Heart right ventricle (tissue), 16 donors: ENCODE measurements around the gene GREB1. TPM values are rescaled to one million over a fixed set of nuclear protein-coding genes. Genes with fewer than 3 reads are reported as not detected.

Experiments used
- ATAC-seq, 8 donors: fragments of 200-7000 bp; cut with Tn5 transposase; one replicate each; pipeline ENCODE4 v1.9.1; 2020; ENCODE audit warnings: mild to moderate bottlenecking in 8 of 8, moderate library complexity in 8 of 8, moderate number of reproducible peaks in 1 of 8
- DNase-seq, 2 donors: peaks; one replicate each; pipeline ENCODE4 v3.0.0-alpha.2; 2020
- H3K27ac ChIP-seq, 10 donors: fragments of 200-600 bp; sonication (generic) in 2 of 10; one replicate each; pipeline versions ENCODE4 v1.5.0 to v1.8.0; 2020 to 2022; ENCODE audit warnings: mild to moderate bottlenecking in 3 of 10
- H3K27me3 ChIP-seq, 7 donors: fragments of 200-600 bp; one replicate each; pipeline ENCODE4 v1.8.0; 2021 to 2022; ENCODE audit warnings: mild to moderate bottlenecking in 2 of 7
- H3K36me3 ChIP-seq, 9 donors: fragments of 200-600 bp; sonication (generic) in 1 of 9; one replicate each; pipeline versions ENCODE4 v1.5.0 to v1.8.0; 2020 to 2022; ENCODE audit warnings: mild to moderate bottlenecking in 2 of 9
- H3K4me1 ChIP-seq, 9 donors: fragments of 200-600 bp; sonication (generic) in 1 of 9; one replicate each; pipeline versions ENCODE4 v1.5.0 to v1.8.0; 2020 to 2022; ENCODE audit warnings: mild to moderate bottlenecking in 4 of 9
- H3K4me3 ChIP-seq, 10 donors: fragments of 200-600 bp; sonication (generic) in 2 of 10; one replicate each; pipeline versions ENCODE4 v1.5.0 to v1.8.0; 2020 to 2022; ENCODE audit warnings: mild to moderate bottlenecking in 7 of 10, moderate library complexity in 2 of 10
- H3K9me3 ChIP-seq, 11 donors: fragments of 200-600 bp in 10 of 11; sonication (generic) in 2 of 11; one replicate each; pipeline versions ENCODE4 v1.5.0 to v1.8.0; 2013 to 2022; ENCODE audit warnings: mild to moderate bottlenecking in 2 of 11, control low read depth in 1 of 11, moderate library complexity in 1 of 11
- WGBS, 2 donors: extraction: QIAGEN DNeasy Blood & Tissue Kit; methylation state at CpG; one replicate each; pipeline ENCODE4 v1.1.7; 2013; ENCODE audit warnings: inconsistent platforms in 1 of 2; 5-methylcytosine and 5-hydroxymethylcytosine counted together
- intact Hi-C, 10 donors: fragments of 100-400 bp; cut with DNase I; formaldehyde crosslinking; loops; one replicate each; pipeline versions ENCODE4 v1.11.1 to v1.14.2; 2022
- polyA plus RNA-seq, 2 donors: library from polyadenylated mRNA; stranded (reverse); fragments of 200-250 nt; gene quantifications; one replicate each; pipeline ENCODE4 v1.2.3, GENCODE V29; 2013
- total RNA-seq, 10 donors: library from RNA; stranded (reverse); fragmentation: NEBNext Ultra II Directional in 3 of 10; extraction: Animal tissue kit (Norgen Biotek cat#: 25700) in 3 of 10; gene quantifications; one replicate each; pipeline versions ENCODE4 v1.2.1 to v1.2.4, GENCODE V29; 2021 to 2023
- TF ChIP-seq, protein P1 (sequence below), 9 donors: fragments of 200-600 bp; sonication (generic) in 2 of 9; IDR thresholded peaks; one replicate each; pipeline versions ENCODE4 v1.5.0 to v1.8.0; 2021 to 2022; ENCODE audit warnings: antibody characterized with exemption in 9 of 9, mild to moderate bottlenecking in 5 of 9, moderate library complexity in 1 of 9
- donor health status: Arrhythmogenic right ventricular cardiomyopathy.
- donor health status: ischemic (EF 13 %, LVEDD 7.1; RV severe dilation, severe dysfunction).
- donor health status: healthy with polysubstance abuse.
- donor health status: DM: no; HTN: yes; CAD: no.
- donor health status: DM: no; HTN: no; CAD: no.
- donor health status: ischemic (EF 25% LVEDD 6.9; RV normal size, moderate dysfunction).
- donor health status: ischemic (EF 25% LVEDD 5.7; RV mildly dilated, moderate dysfunction).
- donor health status: healthy.
- donor health status: DM: yes; HTN: yes; CAD: no.
- donor health status: Ischemic cardiomyopathy.
- donor health status: ischemic (EF 35%, LVEDD 5.7; RV mildly dilated, moderate dysfunction).
- donor health status: nonischemic (EF 11% LVEDD 7.7; RV severe dilation, severe dysfunction).
- donor health status: DM: yes; HTN: yes; CAD: no.
- donor health status: PGD.
- donor health status: ischemic (EF 29% LVEDD 5.4; RV normal size, mild dysfunction).
- donor health status: nonischemic (EF 23%, LVEDD 6.1; RV moderate dilation, normal function).

GREB1 gene
- total and polyA plus RNA-seq, 12 donors = 1.2 to 15.6 (median 7.8) TPM

- H3K9me3 ChIP-seq = no peaks in the 10 kb centered on the region
- 66 to 71% methylated on average over 7 of the region's 7 CpGs for WGBS, 2 donors
- intact Hi-C loops = no loop called here
- H3K27ac ChIP-seq = no peak overlapping the region
- DNase-seq = no peak
- TF ChIP-seq, protein P1, sequence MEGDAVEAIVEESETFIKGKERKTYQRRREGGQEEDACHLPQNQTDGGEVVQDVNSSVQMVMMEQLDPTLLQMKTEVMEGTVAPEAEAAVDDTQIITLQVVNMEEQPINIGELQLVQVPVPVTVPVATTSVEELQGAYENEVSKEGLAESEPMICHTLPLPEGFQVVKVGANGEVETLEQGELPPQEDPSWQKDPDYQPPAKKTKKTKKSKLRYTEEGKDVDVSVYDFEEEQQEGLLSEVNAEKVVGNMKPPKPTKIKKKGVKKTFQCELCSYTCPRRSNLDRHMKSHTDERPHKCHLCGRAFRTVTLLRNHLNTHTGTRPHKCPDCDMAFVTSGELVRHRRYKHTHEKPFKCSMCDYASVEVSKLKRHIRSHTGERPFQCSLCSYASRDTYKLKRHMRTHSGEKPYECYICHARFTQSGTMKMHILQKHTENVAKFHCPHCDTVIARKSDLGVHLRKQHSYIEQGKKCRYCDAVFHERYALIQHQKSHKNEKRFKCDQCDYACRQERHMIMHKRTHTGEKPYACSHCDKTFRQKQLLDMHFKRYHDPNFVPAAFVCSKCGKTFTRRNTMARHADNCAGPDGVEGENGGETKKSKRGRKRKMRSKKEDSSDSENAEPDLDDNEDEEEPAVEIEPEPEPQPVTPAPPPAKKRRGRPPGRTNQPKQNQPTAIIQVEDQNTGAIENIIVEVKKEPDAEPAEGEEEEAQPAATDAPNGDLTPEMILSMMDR (IDR thresholded peaks at IDR 0.05) = no peak
- peaks cover 0 to 4% (median 0%) of the 10 kb centered on the region in 9 donors for H3K4me1 ChIP-seq
- H3K4me3 ChIP-seq = no peak overlapping the region
- peak in 4 of 8 donors; percentile 24 to 85 (median 43) for ATAC-seq
- no peaks in the 10 kb centered on the region for H3K27me3 ChIP-seq
- H3K36me3 ChIP-seq = no peaks in the 10 kb centered on the region
These were observed 37.3 kb downstream of the GREB1 start for GRCh38 chr2:11571170-11571569.

DNA sequence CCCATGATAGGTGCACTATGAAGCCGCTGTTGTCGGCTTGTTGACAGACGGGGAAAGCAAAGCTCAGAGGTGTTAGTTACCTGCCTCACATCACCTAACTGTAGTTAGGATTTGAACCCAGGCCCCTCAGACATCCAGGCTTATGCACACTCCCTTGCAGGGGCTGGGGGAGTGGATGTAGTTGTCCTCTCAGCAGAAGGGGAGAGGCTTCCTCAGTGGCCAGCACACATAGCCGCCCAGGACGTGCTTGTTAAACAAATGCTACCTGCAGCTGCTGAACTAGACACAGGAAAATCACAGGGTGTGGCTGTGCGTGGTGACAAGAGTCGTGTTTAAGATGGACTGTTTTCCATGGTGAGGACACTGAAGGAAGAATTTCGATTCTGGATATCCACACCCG, 39.2 kb downstream of the GREB1 start:
- H3K36me3 ChIP-seq = no peaks in the 10 kb centered on the region
- whole genome bisulfite sequencing, 2 donors = 80 to 81% methylated on average over 9 of the region's 9 CpGs
- H3K4me3 ChIP-seq = no peak overlapping the region
- ATAC-seq (no peak), DNase-seq (no peak)
- H3K4me1 ChIP-seq = peaks cover 0 to 4% (median 0%) of the 10 kb centered on the region in 9 donors
- H3K9me3 ChIP-seq = no peaks in the 10 kb centered on the region
- H3K27me3 ChIP-seq = no peaks in the 10 kb centered on the region
- no peak overlapping the region for H3K27ac ChIP-seq
- TF ChIP-seq, protein P1 (IDR thresholded peaks at IDR 0.05) = no peak
- intact Hi-C loops = no loop called here

DNA sequence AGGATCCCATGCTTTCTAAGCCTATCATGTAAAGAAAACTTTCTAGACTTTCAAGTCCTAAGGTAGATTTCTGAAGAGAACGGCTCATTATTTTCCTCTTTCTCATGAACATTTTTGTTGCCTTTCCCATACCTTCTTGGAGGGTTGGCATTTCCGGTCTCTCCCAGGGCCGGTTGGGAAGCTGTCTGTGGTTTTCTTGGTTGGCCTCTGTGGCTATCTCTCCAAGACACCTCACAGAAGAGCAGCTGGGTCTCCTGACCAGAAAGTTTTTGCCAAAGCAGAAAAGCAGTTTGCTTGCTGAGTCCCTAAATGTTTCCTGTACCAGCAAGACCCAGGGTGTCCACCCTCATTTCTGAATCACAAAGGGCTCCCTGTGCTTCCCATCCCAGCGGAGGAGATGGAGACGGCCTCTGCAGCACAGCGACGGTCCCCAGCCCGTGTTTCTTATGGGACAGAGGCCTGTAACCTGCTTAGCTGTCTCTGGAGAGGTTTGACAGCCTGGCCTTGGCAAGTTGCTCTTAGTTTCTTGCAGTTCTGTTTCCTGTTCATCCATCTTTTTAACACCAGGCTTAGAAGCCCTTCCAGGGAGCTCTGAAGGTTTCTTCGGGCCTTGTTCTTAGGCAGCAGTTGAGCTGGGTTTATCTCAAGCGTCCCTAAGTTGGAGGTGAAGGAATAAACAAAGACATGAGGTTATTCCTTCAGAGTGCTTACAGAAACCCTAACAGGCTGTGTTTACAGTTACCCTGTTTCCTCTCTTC, 39.8 kb downstream of the GREB1 start:
- H3K27ac ChIP-seq = no peak overlapping the region
- intact Hi-C loops = no loop called here
- H3K9me3 ChIP-seq = no peaks in the 10 kb centered on the region
- H3K36me3 ChIP-seq = no peaks in the 10 kb centered on the region
- DNase-seq = no peak
- no peaks in the 10 kb centered on the region for H3K27me3 ChIP-seq
- WGBS, 2 donors = 79% methylated on average over 10 of the region's 10 CpGs
- H3K4me3 ChIP-seq = no peak overlapping the region
- TF ChIP-seq, protein P1 (IDR thresholded peaks at IDR 0.05) = no peak
- H3K4me1 ChIP-seq = peaks cover 0 to 4% (median 0%) of the 10 kb centered on the region in 9 donors
- ATAC-seq = no peak

GRCh38 chr2:11574176-11575046, 40.6 kb downstream of the GREB1 start:
- no peaks in the 10 kb centered on the region for H3K36me3 ChIP-seq
- ATAC-seq (no peak), DNase-seq (no peak)
- 88 to 91% methylated on average over 12 of the region's 12 CpGs for WGBS, 2 donors
- no peaks in the 10 kb centered on the region for H3K9me3 ChIP-seq
- TF ChIP-seq, protein P1 (IDR thresholded peaks at IDR 0.05) = no peak
- H3K4me1 ChIP-seq = peaks cover 0 to 4% (median 0%) of the 10 kb centered on the region in 9 donors
- H3K27ac ChIP-seq = no peak overlapping the region
- no peak overlapping the region for H3K4me3 ChIP-seq
- intact Hi-C loops = no loop called here
- H3K27me3 ChIP-seq = no peaks in the 10 kb centered on the region
